Loucy (cell line): ENCODE results near the gene TRPM3.

ENCODE experiments used
- H2AFZ ChIP-seq: fragments of 200-600 bp; sonication (generic); 2 replicates; pipeline ENCODE4 v1.6.0; 2016; ENCODE audit warnings: antibody characterized with exemption, mild to moderate bottlenecking, low read length, moderate library complexity
- H3F3A ChIP-seq: fragments of 200-600 bp; 2 replicates; pipeline ENCODE4 v1.6.0; 2016; ENCODE audit warnings: antibody characterized with exemption, low read depth, mild to moderate bottlenecking
- H3K27me3 ChIP-seq: fragments of 200-600 bp; sonication (generic); 2 replicates; pipeline ENCODE4 v1.6.1; 2014; ENCODE audit warnings: low read length, mild to moderate bottlenecking; ENCODE audit not compliant: insufficient read depth, poor library complexity, severe bottlenecking
- H3K36me3 ChIP-seq: fragments of 200-600 bp; sonication (generic); 2 replicates; pipeline ENCODE4 v1.6.1; 2016; ENCODE audit warnings: low read length; ENCODE audit not compliant: insufficient read depth
- H3K4me1 ChIP-seq: fragments of 200-600 bp; sonication (generic); 2 replicates; pipeline ENCODE4 v1.5.1; 2014; ENCODE audit warnings: low read length, mild to moderate bottlenecking; ENCODE audit not compliant: insufficient read depth, poor library complexity, severe bottlenecking
- H3K4me2 ChIP-seq: fragments of 200-600 bp; sonication (generic); 2 replicates; pipeline ENCODE4 v1.6.0; 2014; ENCODE audit warnings: antibody characterized with exemption, low read length, low read depth, mild to moderate bottlenecking; ENCODE audit not compliant: poor library complexity, severe bottlenecking
- H3K4me3 ChIP-seq: fragments of 200-600 bp; sonication (generic); 2 replicates; pipeline ENCODE4 v1.5.1; 2014; ENCODE audit warnings: low read length, mild to moderate bottlenecking, mixed read lengths; ENCODE audit not compliant: poor library complexity, severe bottlenecking
- H3K79me2 ChIP-seq: fragments of 200-600 bp; sonication (generic); 2 replicates; pipeline ENCODE4 v1.6.1; 2014; ENCODE audit warnings: low read length; ENCODE audit not compliant: insufficient read depth
- H3K9ac ChIP-seq: fragments of 200-600 bp; sonication (generic); 2 replicates; pipeline ENCODE4 v1.6.0; 2014; ENCODE audit warnings: mild to moderate bottlenecking, low read depth, low read length, moderate library complexity; ENCODE audit not compliant: poor library complexity, severe bottlenecking
- H3K9me2 ChIP-seq: fragments of 200-600 bp; sonication (generic); replicated peaks from 2 replicates; pipeline ENCODE4 v1.6.1; 2016; ENCODE audit warnings: low read depth, low read length, mixed read lengths
- H3K9me3 ChIP-seq: fragments of 200-600 bp; sonication (generic); 2 replicates; pipeline ENCODE4 v1.6.1; 2014; ENCODE audit warnings: mild to moderate bottlenecking, antibody characterized with exemption, low read length, low read depth; ENCODE audit not compliant: insufficient read depth
- H4K20me1 ChIP-seq: fragments of 200-600 bp; sonication (generic); 2 replicates; pipeline ENCODE4 v1.6.0; 2014; ENCODE audit warnings: antibody characterized with exemption, low read length, mild to moderate bottlenecking; ENCODE audit not compliant: insufficient read depth, poor library complexity, severe bottlenecking
- EZH2phosphoT487 ChIP-seq: fragments of 200-600 bp; IDR thresholded peaks from 2 replicates; pipeline ENCODE4 v1.6.1; 2018; ENCODE audit warnings: antibody characterized with exemption, mild to moderate bottlenecking, moderate library complexity, borderline replicate concordance
- TF ChIP-seq, protein P1 (sequence below): fragments of 200-600 bp; sonication (generic); conservative IDR thresholded peaks from 2 replicates; pipeline ENCODE4 v1.5.1; 2014; ENCODE audit warnings: mild to moderate bottlenecking, antibody characterized with exemption, low read length

TRPM3 gene

GRCh38 chr9:70588381-70588780 lies 533.0 kb downstream of the TRPM3 start:
- Histone ChIP-seq H3K4me3 (no peak overlapping the region), H2AFZ (no peak overlapping the region)

DNA sequence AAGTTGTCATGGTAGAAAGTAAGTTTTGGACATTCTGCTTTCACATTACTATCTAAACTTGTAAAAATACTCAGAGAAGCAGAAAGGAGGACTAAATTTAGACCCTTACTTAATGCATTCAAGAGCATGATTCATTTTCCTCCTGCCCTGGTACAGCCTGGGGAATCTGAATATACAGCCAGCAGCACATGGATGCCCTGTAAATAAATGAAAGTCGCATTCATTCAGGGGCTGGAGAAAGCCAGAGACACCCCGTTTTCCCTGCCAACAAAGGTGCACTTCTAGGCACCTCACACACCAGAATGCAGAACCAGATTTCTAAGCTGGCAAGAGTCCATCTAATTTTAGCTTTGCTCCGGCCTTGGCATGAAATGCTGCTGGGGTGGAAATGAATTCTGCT lies 534.2 kb downstream of the TRPM3 start:
- H2AFZ ChIP-seq: no peak overlapping the region
- H3K4me3 ChIP-seq: no peak overlapping the region
- H3K36me3 ChIP-seq: no peaks in the 10 kb centered on the region
- H3K27me3 ChIP-seq: no peaks in the 10 kb centered on the region
- H3K4me2 ChIP-seq: no peak overlapping the region
- H3K9me2 ChIP-seq: no peaks in the 10 kb centered on the region
- no peaks in the 10 kb centered on the region for H4K20me1 ChIP-seq
- TF ChIP-seq, protein P1, sequence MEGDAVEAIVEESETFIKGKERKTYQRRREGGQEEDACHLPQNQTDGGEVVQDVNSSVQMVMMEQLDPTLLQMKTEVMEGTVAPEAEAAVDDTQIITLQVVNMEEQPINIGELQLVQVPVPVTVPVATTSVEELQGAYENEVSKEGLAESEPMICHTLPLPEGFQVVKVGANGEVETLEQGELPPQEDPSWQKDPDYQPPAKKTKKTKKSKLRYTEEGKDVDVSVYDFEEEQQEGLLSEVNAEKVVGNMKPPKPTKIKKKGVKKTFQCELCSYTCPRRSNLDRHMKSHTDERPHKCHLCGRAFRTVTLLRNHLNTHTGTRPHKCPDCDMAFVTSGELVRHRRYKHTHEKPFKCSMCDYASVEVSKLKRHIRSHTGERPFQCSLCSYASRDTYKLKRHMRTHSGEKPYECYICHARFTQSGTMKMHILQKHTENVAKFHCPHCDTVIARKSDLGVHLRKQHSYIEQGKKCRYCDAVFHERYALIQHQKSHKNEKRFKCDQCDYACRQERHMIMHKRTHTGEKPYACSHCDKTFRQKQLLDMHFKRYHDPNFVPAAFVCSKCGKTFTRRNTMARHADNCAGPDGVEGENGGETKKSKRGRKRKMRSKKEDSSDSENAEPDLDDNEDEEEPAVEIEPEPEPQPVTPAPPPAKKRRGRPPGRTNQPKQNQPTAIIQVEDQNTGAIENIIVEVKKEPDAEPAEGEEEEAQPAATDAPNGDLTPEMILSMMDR: no peak
- TF ChIP-seq EZH2phosphoT487: no peak
- H3K4me1 ChIP-seq: no peaks in the 10 kb centered on the region
- H3K79me2 ChIP-seq: no peaks in the 10 kb centered on the region
- H3K9ac ChIP-seq: no peak overlapping the region
- H3F3A ChIP-seq: no peaks in the 10 kb centered on the region
- no peaks in the 10 kb centered on the region for H3K9me3 ChIP-seq

More at GRCh38 chr9:70588381-70588780, 533.0 kb downstream of the TRPM3 start:
- Histone ChIP-seq H3F3A (no peaks in the 10 kb centered on the region), H3K4me2 (no peak overlapping the region), H3K9me3 (no peaks in the 10 kb centered on the region), H3K9ac (no peak overlapping the region), H3K79me2 (no peaks in the 10 kb centered on the region), H4K20me1 (no peaks in the 10 kb centered on the region), H3K36me3 (no peaks in the 10 kb centered on the region), H3K4me1 (no peaks in the 10 kb centered on the region), H3K27me3 (no peaks in the 10 kb centered on the region), H3K9me2 (no peaks in the 10 kb centered on the region)
- TF ChIP-seq, protein P1: no peak
- no peak for TF ChIP-seq EZH2phosphoT487

DNA sequence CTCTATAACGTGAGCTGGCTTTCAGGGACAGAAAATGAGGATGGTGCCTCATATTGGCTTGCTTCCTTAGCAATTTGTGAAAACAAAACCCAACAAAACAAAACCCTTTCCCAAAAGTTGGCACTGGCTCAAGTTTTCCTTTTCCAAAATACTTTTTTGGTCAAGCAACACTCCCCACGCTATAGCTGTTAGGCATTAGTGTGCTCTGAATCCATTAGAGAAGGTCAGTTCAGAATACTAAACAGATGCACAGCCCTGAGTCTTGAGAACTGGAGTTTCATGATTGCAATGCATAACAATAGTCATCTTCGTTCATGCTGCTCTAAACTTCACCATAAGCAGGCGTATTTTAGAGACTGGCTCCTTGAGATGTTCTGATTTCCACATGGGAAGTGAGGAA lies 534.9 kb downstream of the TRPM3 start:
- TF ChIP-seq, protein P1: no peak
- no peak for TF ChIP-seq EZH2phosphoT487

More for the DNA sequence above, 534.9 kb downstream of the TRPM3 start:
- Histone ChIP-seq H2AFZ (no peak overlapping the region), H3K4me3 (no peak overlapping the region), H3K9ac (no peak overlapping the region), H3K27me3 (no peaks in the 10 kb centered on the region), H3K9me3 (no peaks in the 10 kb centered on the region), H3K4me2 (no peak overlapping the region), H4K20me1 (no peaks in the 10 kb centered on the region), H3F3A (no peaks in the 10 kb centered on the region), H3K9me2 (no peaks in the 10 kb centered on the region), H3K79me2 (no peaks in the 10 kb centered on the region), H3K36me3 (no peaks in the 10 kb centered on the region), H3K4me1 (no peaks in the 10 kb centered on the region)
